Mesendoderm (in vitro differentiated cells): ENCODE data around the gene ARHGAP32.

Experiments used
- DNase-seq: peaks from one replicate; pipeline ENCODE4 v3.0.0; 2013
- H2AK5ac ChIP-seq: 2 replicates; pipeline ENCODE4 v1.6.1; 2013; ENCODE audit warnings: low read length, inconsistent platforms
- H2BK120ac ChIP-seq: 2 replicates; pipeline ENCODE4 v1.6.1; 2013; ENCODE audit warnings: low read depth, mild to moderate bottlenecking, low read length, moderate library complexity, mixed read lengths
- H2BK15ac ChIP-seq: replicated peaks from 2 replicates; pipeline ENCODE4 v1.6.1; 2013; ENCODE audit warnings: low read depth, mild to moderate bottlenecking, moderate library complexity
- H2BK5ac ChIP-seq: 2 replicates; pipeline ENCODE4 v1.6.1; 2013; ENCODE audit warnings: low read length, inconsistent platforms
- H3K18ac ChIP-seq: 2 replicates; pipeline ENCODE4 v1.6.1; 2013; ENCODE audit warnings: mild to moderate bottlenecking, low read length, mixed read lengths
- H3K23ac ChIP-seq: one replicate; pipeline ENCODE4 v1.6.1; 2013; ENCODE audit warnings: low read length
- H3K27ac ChIP-seq: 2 replicates; pipeline ENCODE4 v1.5.1; 2013; ENCODE audit warnings: low read depth, mild to moderate bottlenecking, inconsistent platforms, low read length, moderate library complexity
- H3K27me3 ChIP-seq: 2 replicates; pipeline ENCODE4 v1.6.1; 2013; ENCODE audit warnings: low read length, control low read depth, mild to moderate bottlenecking, inconsistent platforms; ENCODE audit not compliant: insufficient read depth, poor library complexity
- H3K36me3 ChIP-seq: 2 replicates; pipeline ENCODE4 v1.6.1; 2013; ENCODE audit warnings: low read length, inconsistent platforms; ENCODE audit not compliant: control insufficient read depth, insufficient read depth
- H3K4ac ChIP-seq: one replicate; pipeline ENCODE4 v1.6.1; 2013; ENCODE audit warnings: low read depth, mild to moderate bottlenecking, low read length, moderate library complexity
- H3K4me1 ChIP-seq: 2 replicates; pipeline ENCODE4 v1.6.1; 2013; ENCODE audit warnings: low read depth, low read length, inconsistent platforms; ENCODE audit not compliant: control insufficient read depth
- H3K4me2 ChIP-seq: 2 replicates; pipeline ENCODE4 v1.6.1; 2013; ENCODE audit warnings: low read length
- H3K4me3 ChIP-seq: 2 replicates; pipeline ENCODE4 v1.5.1; 2013; ENCODE audit warnings: mild to moderate bottlenecking, low read length
- H3K56ac ChIP-seq: one replicate; pipeline ENCODE4 v1.6.1; 2013; ENCODE audit warnings: low read length
- H3K79me1 ChIP-seq: 2 replicates; pipeline ENCODE4 v1.6.1; 2013; ENCODE audit warnings: low read length, inconsistent platforms
- H3K79me2 ChIP-seq: 2 replicates; pipeline ENCODE4 v1.6.1; 2013; ENCODE audit warnings: mild to moderate bottlenecking, low read length; ENCODE audit not compliant: control insufficient read depth, insufficient read depth
- H3K9ac ChIP-seq: 2 replicates; pipeline ENCODE4 v1.6.1; 2013; ENCODE audit warnings: low read length, inconsistent platforms
- H4K5ac ChIP-seq: one replicate; pipeline ENCODE4 v1.6.1; 2013; ENCODE audit warnings: low read length
- H4K8ac ChIP-seq: one replicate; pipeline ENCODE4 v1.6.1; 2013; ENCODE audit warnings: low read depth, mild to moderate bottlenecking, control low read depth, low read length, moderate library complexity
- WGBS: extraction: QIAGEN DNeasy Blood & Tissue Kit; methylation state at CpG from one replicate; pipeline ENCODE4 v1.1.7; 2013; ENCODE audit warnings: low lambda C conversion rate, missing lambda C conversion rate; ENCODE audit not compliant: insufficient coverage; ENCODE audit errors: extremely low coverage; 5-methylcytosine and 5-hydroxymethylcytosine counted together

Gene ARHGAP32

GRCh38 chr11:129145276-129145675 is 46.8 kb downstream of the ARHGAP32 start:
- Histone ChIP-seq H3K79me2 (no peaks in the 10 kb centered on the region), H3K9ac (no peak overlapping the region), H2BK5ac (no peak overlapping the region), H3K36me3 (no peaks in the 10 kb centered on the region), H3K79me1 (peaks cover 2% of the 10 kb centered on the region), H3K56ac (no peak overlapping the region), H3K4me1 (peaks cover 16% of the 10 kb centered on the region), H2BK15ac (no peak overlapping the region), H3K4me3 (no peak overlapping the region), H3K23ac (no peak overlapping the region), H3K18ac (no peak overlapping the region), H3K27ac (no peak overlapping the region), H3K4ac (no peak overlapping the region), H3K4me2 (no peak overlapping the region), H4K8ac (no peak overlapping the region), H3K27me3 (no peaks in the 10 kb centered on the region), H2AK5ac (no peak overlapping the region), H2BK120ac (no peak overlapping the region), H4K5ac (no peak overlapping the region)
- no peak for DNase-seq

- Histone ChIP-seq H4K5ac (no peak overlapping the region), H3K4me3 (no peak overlapping the region), H3K4me1 (peaks cover 16% of the 10 kb centered on the region), H2BK15ac (no peak overlapping the region), H3K79me2 (no peaks in the 10 kb centered on the region), H2AK5ac (no peak overlapping the region), H2BK120ac (no peak overlapping the region), H3K4ac (no peak overlapping the region), H3K27ac (no peak overlapping the region), H4K8ac (no peak overlapping the region), H3K23ac (no peak overlapping the region), H2BK5ac (no peak overlapping the region), H3K56ac (no peak overlapping the region), H3K27me3 (no peaks in the 10 kb centered on the region), H3K4me2 (no peak overlapping the region), H3K36me3 (no peaks in the 10 kb centered on the region), H3K9ac (no peak overlapping the region), H3K79me1 (peaks cover 2% of the 10 kb centered on the region), H3K18ac (no peak overlapping the region)
- WGBS: no CpG with 5 or more reads among the region's 2 CpGs
- no peak for DNase-seq
These were observed 47.9 kb downstream of the ARHGAP32 start for GRCh38 chr11:129144256-129144655.

- H3K79me2 ChIP-seq: no peaks in the 10 kb centered on the region
- H3K4ac ChIP-seq: no peak overlapping the region
- no peak overlapping the region for H3K9ac ChIP-seq
- H3K56ac ChIP-seq: no peak overlapping the region
- no peaks in the 10 kb centered on the region for H3K36me3 ChIP-seq
- no CpG with 5 or more reads among the region's 8 CpGs for whole genome bisulfite sequencing
- no peak overlapping the region for H3K4me3 ChIP-seq
- peaks cover 11% of the 10 kb centered on the region for H3K4me1 ChIP-seq
- H3K79me1 ChIP-seq: no peaks in the 10 kb centered on the region
- no peak overlapping the region for H2AK5ac ChIP-seq
- DNase-seq: peak; percentile 40
- no peak overlapping the region for H3K23ac ChIP-seq
- no peaks in the 10 kb centered on the region for H3K27me3 ChIP-seq
- no peak overlapping the region for H2BK120ac ChIP-seq
- H4K5ac ChIP-seq: no peak overlapping the region
- H4K8ac ChIP-seq: no peak overlapping the region
- peak overlapping the region; percentile 80 for H3K18ac ChIP-seq
- H2BK5ac ChIP-seq: no peak overlapping the region
- no peak overlapping the region for H2BK15ac ChIP-seq
- H3K4me2 ChIP-seq: no peak overlapping the region
- no peak overlapping the region for H3K27ac ChIP-seq
These were observed 48.8 kb downstream of the ARHGAP32 start for GRCh38 chr11:129143335-129143734.

GRCh38 chr11:129141748-129142523 is 50.2 kb downstream of the ARHGAP32 start:
- WGBS: no CpG with 5 or more reads among the region's 8 CpGs
- Histone ChIP-seq H3K23ac (no peak overlapping the region), H3K4ac (no peak overlapping the region), H3K4me2 (no peak overlapping the region), H3K4me1 (peaks cover 4% of the 10 kb centered on the region), H3K4me3 (no peak overlapping the region), H3K56ac (no peak overlapping the region), H3K9ac (no peak overlapping the region), H3K79me1 (no peaks in the 10 kb centered on the region), H3K27me3 (no peaks in the 10 kb centered on the region), H3K36me3 (no peaks in the 10 kb centered on the region), H2BK15ac (no peak overlapping the region), H3K27ac (no peak overlapping the region), H2AK5ac (no peak overlapping the region), H2BK120ac (no peak overlapping the region), H2BK5ac (no peak overlapping the region), H3K79me2 (no peaks in the 10 kb centered on the region), H4K8ac (no peak overlapping the region), H4K5ac (no peak overlapping the region), H3K18ac (no peak overlapping the region)
- DNase-seq: no peak

- WGBS: no CpG with 5 or more reads among the region's 6 CpGs
- no peak overlapping the region for H2BK120ac ChIP-seq
- H4K5ac ChIP-seq: no peak overlapping the region
- no peak overlapping the region for H3K18ac ChIP-seq
- no peak overlapping the region for H2BK15ac ChIP-seq
- H3K4me1 ChIP-seq: no peaks in the 10 kb centered on the region
- no peaks in the 10 kb centered on the region for H3K79me2 ChIP-seq
- H3K79me1 ChIP-seq: peaks cover 2% of the 10 kb centered on the region
- H3K36me3 ChIP-seq: no peaks in the 10 kb centered on the region
- H4K8ac ChIP-seq: no peak overlapping the region
- no peak overlapping the region for H2AK5ac ChIP-seq
- H3K23ac ChIP-seq: no peak overlapping the region
- no peak overlapping the region for H3K56ac ChIP-seq
- no peak overlapping the region for H3K4ac ChIP-seq
- H3K27ac ChIP-seq: no peak overlapping the region
- no peak overlapping the region for H3K4me2 ChIP-seq
- no peak for DNase-seq
- no peak overlapping the region for H2BK5ac ChIP-seq
- H3K9ac ChIP-seq: no peak overlapping the region
- no peaks in the 10 kb centered on the region for H3K27me3 ChIP-seq
- no peak overlapping the region for H3K4me3 ChIP-seq
These were observed 60.8 kb downstream of the ARHGAP32 start for GRCh38 chr11:129131316-129131715.
